ENCODE measurements around the gene ZNF439. TPM values are rescaled to one million over a fixed set of nuclear protein-coding genes. Genes with fewer than 3 reads are reported as not detected.
A peak's percentile ranks its signal among the peaks of the same experiment; 100 is the strongest.

The ZNF439 gene
- total and polyA plus RNA-seq, 2 of the 13 experiments (the other 11 are each of a cell fraction or from before 2014, with no cell fraction given), result 2.9 to 4.9 TPM

- TF ChIP-seq TAF15 (IDR thresholded peaks at IDR 0.05; ENCODE audit: low read depth, low read length, poor library complexity, severe bottlenecking), result no peak
- TF ChIP-seq PREB (CRISPR knock-in tag; IDR thresholded peaks at IDR 0.05), result 0 out of 2 replicates have a peak, but pooled peaks have one; percentile 63
- TF ChIP-seq DPF2 (CRISPR knock-in tag; IDR thresholded peaks at IDR 0.05; ENCODE audit: borderline replicate concordance, low read depth), result no peak
- TF ChIP-seq SNAPC4 (CRISPR knock-in tag; IDR thresholded peaks at IDR 0.05), result no peak
- TF ChIP-seq CHD2 (IDR thresholded peaks at IDR 0.05; ENCODE audit: low read depth, low read length), result no peak
- no peak for TF ChIP-seq TEF (CRISPR knock-in tag; IDR thresholded peaks at IDR 0.05)
- no peak for TF ChIP-seq ATF7 (IDR thresholded peaks at IDR 0.05)
- TF ChIP-seq ATF7 (CRISPR knock-in tag; IDR thresholded peaks at IDR 0.05), result no peak
- no peak; the same call in 1 of the 2 replicates for TF ChIP-seq ZNF280B (CRISPR knock-in tag; IDR thresholded peaks at IDR 0.05; ENCODE audit: borderline replicate concordance)
- TF ChIP-seq GABPA (IDR thresholded peaks at IDR 0.05; ENCODE audit: low read depth, low read length), result peak; percentile 12; the same call in 1 of the 2 replicates
- peak; percentile 51; the same call in 1 of the 2 replicates for TF ChIP-seq GABPA (CRISPR knock-in tag; IDR thresholded peaks at IDR 0.05; ENCODE audit: low read depth)
- TF ChIP-seq ZNF451 (CRISPR knock-in tag; IDR thresholded peaks at IDR 0.05), result no peak
- TF ChIP-seq MNT (IDR thresholded peaks at IDR 0.05), result no peak
- TF ChIP-seq GATA4 (IDR thresholded peaks at IDR 0.05; ENCODE audit: borderline replicate concordance, low read depth), result 0 out of 2 replicates have a peak, but pooled peaks have one; percentile 33
- no peak for TF ChIP-seq SMAD3 (CRISPR knock-in tag; IDR thresholded peaks at IDR 0.05)
- TF ChIP-seq ZNF83 (CRISPR knock-in tag; IDR thresholded peaks at IDR 0.05; ENCODE audit: borderline replicate concordance), result no peak
- no peak for TF ChIP-seq ATF4 (CRISPR knock-in tag; IDR thresholded peaks at IDR 0.05)
Measured at GRCh38 chr19:11848594-11849469, at the start of gene ZNF439 (continued).
